Measurements from ENCODE around the gene SLC7A5.
A peak's percentile ranks its signal among the peaks of the same experiment; 100 is the strongest.
"Not testable (repeated sequence)": the region's sequence is repeated elsewhere in the genome, so short reads cannot be mapped to it uniquely, and the experiment has no call there.

The SLC7A5 gene

DNA sequence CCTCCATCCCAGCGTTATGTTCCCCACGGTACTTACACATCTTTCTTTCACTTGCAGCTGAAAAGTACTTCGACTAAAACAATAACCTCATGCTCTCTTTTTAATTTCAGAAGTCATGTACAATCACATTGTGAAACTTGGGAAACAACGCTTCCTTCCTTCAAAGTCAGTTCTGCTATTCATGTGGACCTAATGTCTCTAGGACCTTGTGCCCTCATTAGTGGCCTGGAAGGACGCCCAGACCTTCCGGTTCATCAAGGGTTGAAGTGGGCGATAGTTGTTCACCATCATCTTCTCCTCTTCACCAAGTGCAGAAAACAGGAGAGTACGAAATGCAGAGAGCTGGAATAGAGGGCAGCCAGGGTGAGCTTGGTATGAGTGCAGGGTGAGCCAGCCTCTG lies 18.6 kb upstream of the SLC7A5 start:
- DNase-seq, result not testable (repeated sequence)

DNA sequence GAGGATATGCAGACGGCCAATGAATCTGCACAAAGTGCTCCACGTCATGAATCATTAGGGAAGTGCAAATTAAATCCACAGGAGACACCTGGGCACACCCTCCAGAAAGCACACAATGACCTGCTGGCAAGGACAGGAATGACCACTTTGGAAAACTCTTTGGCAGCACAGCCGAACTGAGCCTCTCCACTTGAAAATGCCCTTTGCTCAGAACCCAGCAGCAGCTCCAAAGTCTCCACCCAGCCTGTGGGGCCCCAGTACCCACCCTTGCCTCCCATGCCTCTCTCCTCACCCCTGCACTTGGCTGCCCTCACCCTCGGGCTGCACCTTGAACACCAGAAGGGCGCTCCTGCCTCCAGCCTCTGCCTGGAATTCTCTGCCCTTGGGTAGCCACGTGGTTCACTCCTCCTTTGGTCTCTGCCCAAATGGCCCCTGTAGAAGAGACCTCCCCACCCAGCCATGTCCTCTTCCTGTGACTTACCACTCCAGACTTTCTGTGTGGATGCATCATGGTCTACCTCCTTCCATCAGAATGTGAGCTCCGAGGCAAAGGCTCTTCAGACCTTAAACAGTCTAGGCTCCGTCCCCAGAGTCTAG lies 16.2 kb upstream of the SLC7A5 start:
- not testable (repeated sequence) for DNase-seq

- no peak for DNase-seq
These were observed 13.2 kb upstream of the SLC7A5 start for GRCh38 chr16:87882436-87883019.

GRCh38 chr16:87881324-87882200 lies 12.3 kb upstream of the SLC7A5 start:
- DNase-seq, result no peak

DNA sequence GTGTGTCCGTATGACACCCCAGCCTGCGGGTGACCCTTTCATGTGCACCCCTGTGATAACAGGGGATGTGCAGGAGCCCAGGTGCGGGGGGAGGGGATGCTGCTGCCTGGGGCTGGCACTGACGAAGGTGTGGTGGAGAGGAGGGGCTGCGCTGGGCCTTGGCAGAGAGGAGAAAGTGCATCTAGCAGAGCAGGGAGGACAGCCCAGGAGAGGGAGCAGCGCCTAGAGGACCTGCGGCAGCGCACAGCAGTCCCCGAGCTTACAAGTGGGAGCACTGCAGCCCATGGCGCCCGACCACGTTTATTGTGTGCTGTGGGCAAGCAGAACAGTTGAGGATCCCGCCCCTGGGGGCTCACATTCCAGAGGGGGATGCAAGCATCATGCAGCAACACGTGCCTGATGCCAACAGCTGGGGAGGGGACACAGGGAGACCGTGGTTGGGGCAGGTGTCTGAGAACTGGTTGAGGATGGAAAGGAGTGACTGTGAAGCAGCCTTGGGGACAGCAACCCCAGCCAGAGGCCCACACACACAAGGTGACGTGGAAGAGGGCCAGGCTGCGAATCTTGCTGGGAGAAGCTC lies 10.9 kb upstream of the SLC7A5 start:
- DNase-seq, result no peak

- DNase-seq, result not testable (repeated sequence)
These were observed 10.2 kb upstream of the SLC7A5 start for GRCh38 chr16:87879411-87880013.

DNA sequence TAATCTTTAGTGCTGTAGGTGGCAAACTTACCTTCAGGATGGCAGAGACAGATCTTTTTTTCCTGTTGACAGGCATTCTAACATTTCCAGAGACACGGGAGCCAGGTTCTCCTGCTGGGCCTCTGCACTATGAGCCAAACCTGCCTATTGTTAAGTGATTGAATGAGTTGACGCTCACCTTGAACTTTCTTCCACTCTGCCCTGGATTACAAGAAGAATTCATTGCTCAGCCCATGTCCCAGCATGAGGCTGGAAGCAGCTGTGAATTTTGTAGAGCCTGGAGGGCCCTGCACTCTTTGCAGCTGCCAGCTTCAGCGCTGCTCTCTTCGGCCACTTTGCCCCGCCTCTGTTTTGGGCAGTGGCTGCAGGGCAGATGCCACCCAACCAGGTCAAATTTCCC lies 9.4 kb upstream of the SLC7A5 start:
- no peak for DNase-seq

DNA sequence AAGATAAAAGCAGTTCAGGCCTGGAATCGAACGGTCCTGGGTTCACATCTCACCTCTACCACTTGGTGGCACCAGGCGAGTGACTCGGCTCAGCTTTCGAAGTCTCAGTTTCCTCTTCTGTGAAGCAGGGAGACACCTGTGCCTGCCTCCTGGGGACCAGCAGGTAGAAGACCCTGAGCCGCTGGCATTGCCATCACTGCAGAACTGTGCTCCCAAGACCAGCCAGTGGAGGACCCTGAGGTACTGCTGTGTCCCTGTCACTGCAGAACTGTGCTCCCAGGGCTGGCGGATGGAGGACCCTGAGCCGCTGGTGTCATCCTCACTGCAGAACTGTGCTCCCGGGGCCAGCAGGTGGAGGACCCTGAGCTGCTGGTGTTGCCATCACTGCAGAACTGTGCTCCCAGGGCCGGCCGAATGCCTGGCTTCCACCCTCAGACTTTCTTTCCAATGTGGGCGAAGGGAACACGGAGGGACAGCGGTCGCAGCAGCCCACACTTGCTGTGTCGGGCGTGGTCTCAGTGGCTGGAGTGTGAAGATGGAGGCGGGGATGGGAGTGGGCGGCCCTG lies 8.7 kb upstream of the SLC7A5 start:
- DNase-seq, result peak; percentile 39

DNA sequence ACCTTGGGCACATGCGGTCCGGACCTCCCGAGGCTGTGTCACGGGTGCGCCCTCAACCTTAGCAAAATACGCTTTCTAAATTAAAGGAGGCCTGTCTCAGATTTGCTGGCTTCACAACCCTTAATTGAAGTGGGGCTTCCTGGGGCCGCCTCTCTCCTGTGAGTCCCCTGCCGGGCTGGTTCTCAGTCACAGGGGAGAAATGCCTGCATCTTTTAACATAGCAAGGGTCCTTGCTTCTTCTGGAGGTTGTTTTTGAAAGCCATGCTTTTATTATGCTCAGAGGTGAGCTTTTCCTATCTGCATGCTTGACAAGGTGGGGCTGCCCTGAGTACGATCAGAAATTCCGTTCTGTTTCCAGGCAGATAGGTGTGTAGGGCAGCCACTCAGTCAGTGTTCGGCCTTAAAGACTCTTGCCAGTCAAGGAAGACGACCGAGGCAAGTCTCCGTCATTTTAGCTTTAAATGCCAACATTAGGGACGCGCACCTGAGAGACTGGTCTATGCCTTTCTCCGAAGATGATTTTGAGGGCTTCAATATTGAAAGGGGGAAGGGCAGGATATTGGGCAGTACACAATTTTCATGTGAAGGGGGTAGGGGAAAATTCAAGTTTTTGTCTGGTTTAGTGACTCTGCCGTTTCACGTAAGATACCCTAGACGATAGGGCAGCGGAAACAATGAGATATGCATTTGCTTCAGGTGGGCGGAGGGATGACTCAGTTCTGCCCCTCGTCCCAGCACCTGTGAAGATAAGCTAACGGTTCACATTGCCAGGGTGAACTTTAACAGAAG lies 5.5 kb upstream of the SLC7A5 start:
- DNase-seq, result peak; percentile 55

DNA sequence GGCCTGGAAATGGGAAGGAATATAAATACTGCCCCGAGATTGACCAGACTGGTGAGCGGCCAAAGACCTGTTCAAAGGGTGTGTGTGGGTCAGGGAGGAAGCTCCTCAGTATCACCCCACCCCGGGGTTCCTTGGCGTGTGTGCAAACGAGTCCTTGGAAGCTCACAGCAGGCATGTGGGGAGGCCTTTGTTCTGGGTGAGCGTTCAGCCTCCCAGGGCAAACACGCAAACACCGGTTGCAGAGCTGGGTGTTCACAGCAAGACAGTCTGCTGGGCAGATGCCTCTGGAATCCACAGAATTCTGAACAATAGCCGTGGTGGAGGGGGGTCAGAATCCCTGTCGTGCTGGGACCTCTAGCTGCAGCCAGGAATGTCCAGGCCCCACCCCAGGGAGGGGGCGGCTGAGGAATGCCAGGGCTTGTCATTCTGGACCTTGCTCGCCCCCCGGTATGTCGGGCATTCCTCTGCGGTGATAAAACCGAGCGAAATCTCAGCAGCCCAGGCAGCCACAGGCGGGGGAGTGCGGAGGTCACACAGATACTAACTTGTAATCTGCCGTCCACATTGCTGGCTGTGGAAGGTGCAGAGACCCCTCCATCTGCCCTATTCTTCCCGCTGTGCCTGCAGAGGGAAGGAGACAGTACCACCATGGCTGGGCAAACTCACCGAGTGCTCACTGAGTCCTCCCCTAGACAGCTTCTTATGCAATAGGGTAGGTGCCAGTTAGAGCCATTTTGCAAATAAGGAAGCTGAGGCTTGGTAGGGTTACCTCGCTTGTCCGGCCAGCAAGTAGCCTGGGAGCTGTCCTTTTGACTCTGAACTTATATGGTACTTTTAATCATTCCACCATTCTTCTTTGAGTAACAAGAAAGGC lies 1.3 kb upstream of the SLC7A5 start:
- DNase-seq, result peak; percentile 63

- DNase-seq, result not testable (repeated sequence)
These were observed 641 bp upstream of the SLC7A5 start for GRCh38 chr16:87869879-87870417.

- peak; percentile 69 for DNase-seq
These were observed 865 bp downstream of the SLC7A5 start for GRCh38 chr16:87868254-87869029.

DNA sequence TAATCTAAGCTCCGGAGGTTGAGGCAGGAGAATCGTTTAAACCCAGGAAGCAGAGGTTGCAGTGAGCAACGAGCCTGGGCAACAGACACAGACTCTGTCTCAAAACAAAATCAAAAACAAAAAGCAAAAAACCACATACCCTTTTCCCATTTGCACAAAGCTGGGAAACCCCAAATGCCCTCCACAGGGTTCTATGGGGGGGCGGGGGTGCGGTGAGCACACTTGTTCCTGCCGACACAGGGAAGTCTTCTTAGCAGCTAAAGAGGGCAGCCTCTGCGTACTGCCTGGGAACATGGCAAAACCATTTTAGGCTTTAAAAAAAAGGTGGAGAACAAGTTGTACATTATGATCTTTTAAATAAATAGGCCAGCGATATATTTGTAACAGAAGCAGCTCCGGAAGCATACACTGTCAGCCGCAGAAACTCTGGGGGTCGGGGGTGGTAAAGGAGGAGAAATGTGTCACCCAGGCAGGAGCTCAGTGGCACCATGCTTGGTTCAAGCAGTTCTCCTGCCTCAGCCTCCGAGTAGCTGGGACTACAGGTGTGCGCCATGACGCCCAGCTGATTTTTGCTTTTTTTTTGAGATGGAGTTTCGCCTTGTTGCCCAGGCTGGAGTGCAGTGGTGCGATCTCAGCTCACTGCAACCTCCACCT lies 3.3 kb downstream of the SLC7A5 start:
- not testable (repeated sequence) for DNase-seq

DNA sequence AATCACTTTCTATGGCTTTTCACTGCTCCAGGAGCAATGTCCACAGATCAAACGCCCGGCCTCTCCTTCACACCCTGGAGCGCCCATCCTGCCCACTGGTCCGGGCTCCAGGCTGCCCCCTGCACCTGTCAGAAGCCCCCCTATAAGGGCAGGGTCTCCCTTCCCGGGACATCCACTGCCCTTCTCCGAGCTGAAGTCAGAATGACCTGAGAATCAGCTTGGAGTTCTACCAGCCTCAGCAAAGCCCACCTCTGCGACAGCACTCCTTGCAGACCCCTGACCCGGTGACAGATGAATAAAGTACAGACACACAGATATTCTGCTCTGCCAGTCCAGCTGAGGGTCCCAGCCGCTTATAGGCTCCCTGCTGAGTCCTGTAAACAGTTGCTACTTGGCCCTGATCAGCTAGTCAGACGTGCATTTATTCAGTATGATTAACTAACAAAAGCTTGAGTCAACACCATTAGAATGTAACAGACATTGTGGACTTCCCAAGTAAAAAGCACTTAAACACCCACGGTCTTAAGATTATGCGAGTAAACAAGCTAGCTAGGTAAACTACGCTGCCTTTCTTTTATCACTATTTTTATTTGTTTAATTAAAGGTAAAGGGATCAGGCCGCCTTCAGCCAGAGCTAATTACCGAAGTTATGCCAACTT lies 4.8 kb downstream of the SLC7A5 start:
- DNase-seq, result no peak

- DNase-seq, result not testable (repeated sequence)
These were observed 6.0 kb downstream of the SLC7A5 start for GRCh38 chr16:87863327-87863635.

GRCh38 chr16:87862597-87863326 lies 6.5 kb downstream of the SLC7A5 start:
- DNase-seq, result not testable (repeated sequence)

DNA sequence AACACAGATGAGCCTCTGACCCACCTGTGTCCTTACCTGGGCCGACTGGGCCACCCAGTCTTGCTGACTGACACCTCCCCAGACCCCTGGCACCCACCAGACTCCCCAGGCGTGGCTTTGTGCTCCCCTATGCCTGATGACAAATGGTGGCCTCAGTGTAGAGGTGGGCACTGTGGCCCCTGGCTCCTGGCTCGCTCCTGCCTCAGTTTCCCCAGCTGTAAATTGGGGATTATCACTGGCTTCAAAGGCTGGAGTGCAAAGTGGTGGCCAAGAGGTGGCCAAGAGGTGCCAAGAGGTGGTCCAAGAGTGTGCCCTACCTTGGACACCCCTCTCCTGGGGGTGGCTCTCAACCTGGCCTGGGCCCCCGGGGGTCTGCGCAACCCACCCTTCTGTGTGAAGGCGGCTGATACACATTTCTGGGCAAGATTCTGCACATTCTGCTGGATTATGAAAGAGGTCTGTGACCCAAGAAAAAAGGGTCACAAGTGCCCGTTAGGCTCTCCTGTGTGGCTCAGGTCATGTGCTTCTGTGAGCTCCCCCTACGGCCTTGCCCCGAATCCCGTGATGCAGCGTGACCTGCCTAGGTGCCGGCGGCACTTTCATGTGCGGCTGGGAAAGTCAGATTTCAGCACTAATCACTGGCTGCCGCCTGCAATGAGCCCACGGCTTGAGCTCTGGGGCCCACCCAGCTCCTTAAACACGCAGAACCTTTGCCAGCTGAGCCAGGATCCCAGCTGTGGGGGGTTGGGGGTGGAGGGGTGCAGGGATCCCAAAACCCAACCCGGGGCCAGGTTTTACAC lies 7.8 kb downstream of the SLC7A5 start:
- not testable (repeated sequence) for DNase-seq

Data from hematopoietic multipotent progenitor cell treated with erythropoietin and hydrocortisone succinate and interleukin-3 and kit ligand, for 6 days (in vitro differentiated cells).